Activated CD4-positive, alpha-beta memory T cell treated with anti-CD3 and anti-CD28 coated beads for 36 hours (primary cell): ENCODE results near the gene ZC3H12C. TPM values are rescaled to one million over a fixed set of nuclear protein-coding genes. Genes with fewer than 3 reads are reported as not detected.
"Not testable (repeated sequence)": the region's sequence is repeated elsewhere in the genome, so short reads cannot be mapped to it uniquely, and the experiment has no call there.

ENCODE experiments used
- CTCF ChIA-PET: fragments of 350-600 bp; sonication (Branson Sonifier 250); formaldehyde crosslinking; loops from one replicate; lab custom pipeline; 2021; ENCODE audit warnings: antibody characterized with exemption, inconsistent platforms; lab: Charles Lee
- POLR2A ChIA-PET: fragments of 350-600 bp; sonication (Branson Sonifier 250); formaldehyde crosslinking; loops from one replicate; lab custom pipeline; 2021; ENCODE audit warnings: antibody characterized with exemption; lab: Charles Lee
- DNase-seq: peaks from one replicate; pipeline ENCODE4 v3.0.0-alpha.2; 2020
- H3K27ac Mint-ChIP-seq: one replicate; pipeline ENCODE4 v1.8.0; 2021; ENCODE audit warnings: mixed read lengths
- H3K27me3 Mint-ChIP-seq: one replicate; pipeline ENCODE4 v1.8.0; 2021; ENCODE audit warnings: mixed read lengths
- H3K36me3 Mint-ChIP-seq: one replicate; pipeline ENCODE4 v1.8.0; 2021; ENCODE audit warnings: mixed read lengths
- H3K4me1 Mint-ChIP-seq: one replicate; pipeline ENCODE4 v1.8.0; 2021; ENCODE audit warnings: low read depth, mixed read lengths
- H3K4me3 Mint-ChIP-seq: one replicate; pipeline ENCODE4 v1.8.0; 2021; ENCODE audit warnings: mild to moderate bottlenecking, mixed read lengths
- H3K9me3 Mint-ChIP-seq: one replicate; pipeline ENCODE4 v1.8.0; 2021; ENCODE audit warnings: mixed read lengths
- intact Hi-C: fragments of 100-400 bp; cut with micrococcal nuclease; formaldehyde crosslinking; loops from one replicate; pipeline ENCODE4 v1.15.1; 2023
- total RNA-seq, 2 experiments: library from RNA; stranded (reverse); gene quantifications; one replicate each; pipeline ENCODE4 v1.2.3, GENCODE V29; 2021

The ZC3H12C gene
- total RNA-seq, 2 experiments from 2014 or later: 0.46 to 0.69 TPM

GRCh38 chr11:110198031-110198729 is 105.0 kb downstream of the ZC3H12C start:
- DNase-seq: no peak
- CTCF ChIA-PET: interaction anchor here (0.9 to 6.1 kb wide), 6 partner anchors 24 to 248 kb away, joined by 3 to 66 read pairs (median 4); no protein-coding TSS in a partner anchor
- Mint-ChIP-seq H3K36me3 (no peaks in the 10 kb centered on the region), H3K9me3 (no peaks in the 10 kb centered on the region), H3K4me1 (peaks cover under 1% of the 10 kb centered on the region), H3K27me3 (peaks cover 4% of the 10 kb centered on the region), H3K4me3 (no peak overlapping the region), H3K27ac (no peak overlapping the region)
- POLR2A ChIA-PET: no interaction called here
- intact Hi-C loops: no loop called here

GRCh38 chr11:110199184-110199981 is 106.2 kb downstream of the ZC3H12C start:
- POLR2A ChIA-PET: no interaction called here
- Mint-ChIP-seq H3K36me3 (no peaks in the 10 kb centered on the region), H3K4me3 (no peak overlapping the region), H3K9me3 (no peaks in the 10 kb centered on the region), H3K27ac (no peak overlapping the region), H3K27me3 (peaks cover 3% of the 10 kb centered on the region), H3K4me1 (no peaks in the 10 kb centered on the region)
- no peak for DNase-seq
- CTCF ChIA-PET: interaction anchor here (0.6 to 6.1 kb wide), 6 partner anchors 26 to 816 kb away, joined by 3 to 75 read pairs (median 30); no protein-coding TSS in a partner anchor
- intact Hi-C loops: no loop called here

- DNase-seq: no peak
- CTCF ChIA-PET: interaction anchor here (1.3 to 6.1 kb wide), 16 partner anchors 9 to 235 kb away, joined by 3 to 75 read pairs (median 10); partner anchors contain the start of gene FDX1
- H3K4me1 Mint-ChIP-seq: no peaks in the 10 kb centered on the region
- H3K4me3 Mint-ChIP-seq: no peak overlapping the region
- no peaks in the 10 kb centered on the region for H3K36me3 Mint-ChIP-seq
- POLR2A ChIA-PET: no interaction called here
- intact Hi-C loops: loop anchor here (10.0 kb wide), 1 partner anchor 1035 kb away; no protein-coding TSS in a partner anchor
- H3K27me3 Mint-ChIP-seq: peaks cover under 1% of the 10 kb centered on the region
- no peak overlapping the region for H3K27ac Mint-ChIP-seq
- H3K9me3 Mint-ChIP-seq: no peaks in the 10 kb centered on the region
Measured at GRCh38 chr11:110200241-110200640, 107.0 kb downstream of the ZC3H12C start.

- intact Hi-C loops: loop anchor here (1.0 to 10.0 kb wide), 4 partner anchors 166 to 1034 kb away; no protein-coding TSS in a partner anchor
- no peak overlapping the region for H3K4me3 Mint-ChIP-seq
- no peaks in the 10 kb centered on the region for H3K4me1 Mint-ChIP-seq
- no peaks in the 10 kb centered on the region for H3K36me3 Mint-ChIP-seq
- POLR2A ChIA-PET: interaction anchor here (0.9 kb wide), 1 partner anchor 149 kb away, joined by 3 read pairs; no protein-coding TSS in a partner anchor
- CTCF ChIA-PET: interaction anchor here (0.5 to 6.1 kb wide), 29 partner anchors 9 to 258 kb away, joined by 3 to 75 read pairs (median 4); partner anchors contain the start of gene FDX1
- no peaks in the 10 kb centered on the region for H3K9me3 Mint-ChIP-seq
- H3K27ac Mint-ChIP-seq: no peak overlapping the region
- H3K27me3 Mint-ChIP-seq: no peaks in the 10 kb centered on the region
- no peak for DNase-seq
Measured at GRCh38 chr11:110200836-110201235, 107.6 kb downstream of the ZC3H12C start.

GRCh38 chr11:110207123-110207522 is 113.9 kb downstream of the ZC3H12C start:
- no peaks in the 10 kb centered on the region for H3K4me1 Mint-ChIP-seq
- no peaks in the 10 kb centered on the region for H3K27me3 Mint-ChIP-seq
- H3K4me3 Mint-ChIP-seq: no peak overlapping the region
- POLR2A ChIA-PET: no interaction called here
- H3K36me3 Mint-ChIP-seq: no peaks in the 10 kb centered on the region
- no peak overlapping the region for H3K27ac Mint-ChIP-seq
- no peaks in the 10 kb centered on the region for H3K9me3 Mint-ChIP-seq
- DNase-seq: no peak
- CTCF ChIA-PET: interaction anchor here (0.8 to 1.3 kb wide), 2 partner anchors 161 to 170 kb away, joined by 3 read pairs; no protein-coding TSS in a partner anchor
- intact Hi-C loops: loop anchor here (10.0 kb wide), 1 partner anchor 1028 kb away; no protein-coding TSS in a partner anchor

GRCh38 chr11:110208678-110209312 is 115.6 kb downstream of the ZC3H12C start:
- H3K27ac Mint-ChIP-seq, H3K27me3 Mint-ChIP-seq, POLR2A ChIA-PET, H3K36me3 Mint-ChIP-seq, H3K4me1 Mint-ChIP-seq, H3K9me3 Mint-ChIP-seq: not testable (repeated sequence)
- intact Hi-C loops: loop anchor here (10.0 kb wide), 1 partner anchor 1026 kb away; no protein-coding TSS in a partner anchor
- CTCF ChIA-PET: interaction anchor here (0.7 to 0.8 kb wide), 2 partner anchors 142 to 159 kb away, joined by 3 read pairs; no protein-coding TSS in a partner anchor
- peak overlapping the region; percentile 50 for H3K4me3 Mint-ChIP-seq
- DNase-seq: peak; percentile 23

- POLR2A ChIA-PET, H3K9me3 Mint-ChIP-seq, H3K36me3 Mint-ChIP-seq, H3K27ac Mint-ChIP-seq, H3K4me1 Mint-ChIP-seq, DNase-seq, H3K27me3 Mint-ChIP-seq, H3K4me3 Mint-ChIP-seq: not testable (repeated sequence)
- CTCF ChIA-PET: interaction anchor here (0.8 kb wide), 1 partner anchor 158 kb away, joined by 3 read pairs; no protein-coding TSS in a partner anchor
- intact Hi-C loops: loop anchor here (10.0 kb wide), 1 partner anchor 1025 kb away; no protein-coding TSS in a partner anchor
Measured at GRCh38 chr11:110209313-110209694, 116.1 kb downstream of the ZC3H12C start.

- Mint-ChIP-seq H3K4me1 (no peaks in the 10 kb centered on the region), H3K9me3 (no peaks in the 10 kb centered on the region), H3K27me3 (no peaks in the 10 kb centered on the region), H3K27ac (no peak overlapping the region), H3K36me3 (peaks cover 5% of the 10 kb centered on the region), H3K4me3 (no peak overlapping the region)
- no peak for DNase-seq
- intact Hi-C loops: no loop called here
- ChIA-PET CTCF (interaction anchor here (0.6 to 1.3 kb wide), 3 partner anchors 151 to 258 kb away, joined by 3 read pairs; no protein-coding TSS in a partner anchor), POLR2A (no interaction called here)
Measured at GRCh38 chr11:110217223-110217877, 124.2 kb downstream of the ZC3H12C start.

GRCh38 chr11:110217936-110218335 is 124.7 kb downstream of the ZC3H12C start:
- ChIA-PET POLR2A (no interaction called here), CTCF (no interaction called here)
- intact Hi-C loops: no loop called here
- H3K4me3 Mint-ChIP-seq: no peak overlapping the region
- peaks cover 5% of the 10 kb centered on the region for H3K36me3 Mint-ChIP-seq
- no peak for DNase-seq
- H3K9me3 Mint-ChIP-seq: no peaks in the 10 kb centered on the region
- no peaks in the 10 kb centered on the region for H3K4me1 Mint-ChIP-seq
- no peak overlapping the region for H3K27ac Mint-ChIP-seq
- no peaks in the 10 kb centered on the region for H3K27me3 Mint-ChIP-seq

- intact Hi-C loops: no loop called here
- no peak overlapping the region for H3K27ac Mint-ChIP-seq
- ChIA-PET POLR2A (no interaction called here), CTCF (no interaction called here)
- no peak for DNase-seq
- peaks cover 6% of the 10 kb centered on the region for H3K36me3 Mint-ChIP-seq
- H3K9me3 Mint-ChIP-seq: no peaks in the 10 kb centered on the region
- no peak overlapping the region for H3K4me3 Mint-ChIP-seq
- no peaks in the 10 kb centered on the region for H3K4me1 Mint-ChIP-seq
- H3K27me3 Mint-ChIP-seq: no peaks in the 10 kb centered on the region
Measured at GRCh38 chr11:110219006-110219785, 126.0 kb downstream of the ZC3H12C start.
